ENCODE measurements around the gene REP15. TPM values are rescaled to one million over a fixed set of nuclear protein-coding genes. Genes with fewer than 3 reads are reported as not detected.
"Not testable (repeated sequence)": the region's sequence is repeated elsewhere in the genome, so short reads cannot be mapped to it uniquely, and the experiment has no call there.

Gene REP15
- total RNA-seq, 4 donors from 2014 or later = 7.5 to 210 (median 45.3) TPM

- no peaks in the 10 kb centered on the region for H3K27me3 ChIP-seq
- H3K36me3 ChIP-seq = peaks cover 0 to 6% (median 0%) of the 10 kb centered on the region in 4 donors
- H3K4me1 ChIP-seq = no peaks in the 10 kb centered on the region
- TF ChIP-seq POLR2AphosphoS5 (IDR thresholded peaks at IDR 0.05) = no peak
- no peak for TF ChIP-seq CTCF (IDR thresholded peaks at IDR 0.05)
- no peak overlapping the region for H3K4me3 ChIP-seq
- in situ Hi-C loops (cut with MboI; ENCODE audit: low pct_ligation_motif_present in 1 of 4, low pct_unique_long_range_greater_than_20kb in 1 of 4, low sequenced_read_pairs in 3 of 4) = loop anchor here in 3 of 4 donors (10.0 to 25.0 kb wide), 2 partner anchors 216 to 219 kb away; partner anchors contain the start of gene SMCO2 (in 1 of the 3)
- intact Hi-C loops (cut with DNase I; ENCODE audit: low total_unique reads) = no loop called here
- H3K27ac ChIP-seq = no peak overlapping the region
- no peaks in the 10 kb centered on the region for H3K9me3 ChIP-seq
- no peak for DNase-seq
Measured at GRCh38 chr12:27653661-27654060, 42.6 kb upstream of the REP15 start.

GRCh38 chr12:27655476-27655875 lies 40.8 kb upstream of the REP15 start:
- intact Hi-C loops (cut with DNase I; ENCODE audit: low total_unique reads); H3K36me3 ChIP-seq; DNase-seq; H3K9me3 ChIP-seq; H3K27me3 ChIP-seq; H3K27ac ChIP-seq; H3K4me1 ChIP-seq; H3K4me3 ChIP-seq: not testable (repeated sequence)
- in situ Hi-C loops (cut with MboI; ENCODE audit: low pct_ligation_motif_present in 1 of 4, low pct_unique_long_range_greater_than_20kb in 1 of 4, low sequenced_read_pairs in 3 of 4) = loop anchor here in 3 of 4 donors (10.0 to 25.0 kb wide), 2 partner anchors 218 to 221 kb away; partner anchors contain the start of gene SMCO2 (in 1 of the 3)
- 85 to 91% methylated on average over 3 of the region's 3 CpGs for WGBS, 2 donors (ENCODE audit: low coverage in 1 of 2)

- H3K27ac ChIP-seq = no peak overlapping the region
- peaks cover 0 to 20% (median 0%) of the 10 kb centered on the region in 4 donors for H3K36me3 ChIP-seq
- H3K9me3 ChIP-seq = no peaks in the 10 kb centered on the region
- no peaks in the 10 kb centered on the region for H3K4me1 ChIP-seq
- TF ChIP-seq POLR2A (IDR thresholded peaks at IDR 0.05) = no peak
- no peak for TF ChIP-seq EP300 (IDR thresholded peaks at IDR 0.05; ENCODE audit: low read depth)
- no peak for TF ChIP-seq POLR2AphosphoS5 (IDR thresholded peaks at IDR 0.05)
- TF ChIP-seq CTCF (IDR thresholded peaks at IDR 0.05) = no peak
- no peak for DNase-seq
- no peaks in the 10 kb centered on the region for H3K27me3 ChIP-seq
- intact Hi-C loops (cut with DNase I; ENCODE audit: low total_unique reads) = no loop called here
- in situ Hi-C loops (cut with MboI; ENCODE audit: low pct_ligation_motif_present in 1 of 4, low pct_unique_long_range_greater_than_20kb in 1 of 4, low sequenced_read_pairs in 3 of 4) = loop anchor here in 3 of 4 donors (10.0 to 25.0 kb wide), 2 partner anchors 220 to 222 kb away; partner anchors contain the start of gene SMCO2 (in 1 of the 3)
- 93 to 96% methylated on average over 3 to 4 of the region's 4 CpGs for WGBS, 2 donors (ENCODE audit: low coverage in 1 of 2)
- H3K4me3 ChIP-seq = no peak overlapping the region
Measured at GRCh38 chr12:27657296-27657695, 39.0 kb upstream of the REP15 start.

- Histone ChIP-seq H3K36me3 (peaks cover 0 to 35% (median 2%) of the 10 kb centered on the region in 4 donors), H3K27ac (no peak overlapping the region), H3K4me1 (no peaks in the 10 kb centered on the region), H3K4me3 (no peak overlapping the region), H3K27me3 (no peaks in the 10 kb centered on the region), H3K9me3 (no peaks in the 10 kb centered on the region)
- TF ChIP-seq CTCF (IDR thresholded peaks at IDR 0.05) (no peak), POLR2A (IDR thresholded peaks at IDR 0.05) (no peak), EP300 (IDR thresholded peaks at IDR 0.05; ENCODE audit: low read depth) (no peak), POLR2AphosphoS5 (IDR thresholded peaks at IDR 0.05) (no peak)
- in situ Hi-C loops (cut with MboI; ENCODE audit: low pct_ligation_motif_present in 1 of 4, low pct_unique_long_range_greater_than_20kb in 1 of 4, low sequenced_read_pairs in 3 of 4) = loop anchor here in 1 of 4 donors (25.0 kb wide), 1 partner anchor 228 kb away; the partner anchor contains the start of gene SMCO2
- WGBS, 2 donors (ENCODE audit: low coverage in 1 of 2) = 69 to 86% methylated on average over 3 of the region's 3 CpGs
- DNase-seq = no peak
- intact Hi-C loops (cut with DNase I; ENCODE audit: low total_unique reads) = no loop called here
Measured at GRCh38 chr12:27665704-27666103, 30.5 kb upstream of the REP15 start.

- Histone ChIP-seq H3K36me3 (peaks cover 0 to 35% (median 2%) of the 10 kb centered on the region in 4 donors), H3K9me3 (no peaks in the 10 kb centered on the region), H3K27ac (no peak overlapping the region), H3K4me1 (no peaks in the 10 kb centered on the region), H3K27me3 (no peaks in the 10 kb centered on the region), H3K4me3 (no peak overlapping the region)
- in situ Hi-C loops (cut with MboI; ENCODE audit: low pct_ligation_motif_present in 1 of 4, low pct_unique_long_range_greater_than_20kb in 1 of 4, low sequenced_read_pairs in 3 of 4) (loop anchor here in 1 of 4 donors (25.0 kb wide), 1 partner anchor 229 kb away; the partner anchor contains the start of gene SMCO2), intact Hi-C loops (cut with DNase I; ENCODE audit: low total_unique reads) (no loop called here)
- 53 to 65% methylated on average over 3 of the region's 3 CpGs for WGBS, 2 donors (ENCODE audit: low coverage in 1 of 2)
- no peak for DNase-seq
- TF ChIP-seq POLR2A (IDR thresholded peaks at IDR 0.05) (no peak), CTCF (IDR thresholded peaks at IDR 0.05) (no peak), POLR2AphosphoS5 (IDR thresholded peaks at IDR 0.05) (no peak), EP300 (IDR thresholded peaks at IDR 0.05; ENCODE audit: low read depth) (no peak)
Measured at GRCh38 chr12:27666510-27666909, 29.7 kb upstream of the REP15 start.

Data from transverse colon (tissue), 4 donors.